GM23248 (cell line): ENCODE data around the gene CCDC85C. TPM values are rescaled to one million over a fixed set of nuclear protein-coding genes. Genes with fewer than 3 reads are reported as not detected.

ENCODE experiments used
- DNase-seq: peaks from one replicate; pipeline ENCODE4 v3.0.0-alpha.2; 2015
- H2AFZ ChIP-seq: fragments of 200-600 bp; sonication (generic); 2 replicates; pipeline ENCODE4 v1.6.1; 2016; ENCODE audit warnings: antibody characterized with exemption
- H3F3A ChIP-seq: fragments of 200-600 bp; sonication (generic); 2 replicates; pipeline ENCODE4 v1.6.1; 2016; ENCODE audit warnings: mild to moderate bottlenecking, antibody characterized with exemption, mixed run types; ENCODE audit not compliant: insufficient read depth
- H3K27ac ChIP-seq: fragments of 200-600 bp; sonication (generic); 2 replicates; pipeline ENCODE4 v1.5.1; 2016; ENCODE audit warnings: mild to moderate bottlenecking
- H3K27me3 ChIP-seq: fragments of 200-600 bp; sonication (generic); replicated peaks from 2 replicates; pipeline ENCODE4 v1.6.1; 2016; ENCODE audit warnings: mild to moderate bottlenecking; ENCODE audit not compliant: insufficient read depth
- H3K36me3 ChIP-seq: fragments of 200-600 bp; sonication (generic); 2 replicates; pipeline ENCODE4 v1.6.1; 2016; ENCODE audit warnings: low read depth, mild to moderate bottlenecking
- H3K4me1 ChIP-seq: fragments of 200-600 bp; sonication (generic); 2 replicates; pipeline ENCODE4 v1.6.1; 2016; ENCODE audit warnings: mild to moderate bottlenecking; ENCODE audit not compliant: insufficient read depth
- H3K4me2 ChIP-seq: fragments of 200-600 bp; sonication (generic); one replicate; pipeline ENCODE4 v1.6.1; 2016; ENCODE audit warnings: mild to moderate bottlenecking; ENCODE audit not compliant: unreplicated experiment
- H3K4me3 ChIP-seq: fragments of 200-600 bp; sonication (generic); 2 replicates; pipeline ENCODE4 v1.5.1; 2016; ENCODE audit warnings: mild to moderate bottlenecking
- H3K79me2 ChIP-seq: fragments of 200-600 bp; sonication (generic); 2 replicates; pipeline ENCODE4 v1.6.1; 2016; ENCODE audit warnings: mild to moderate bottlenecking; ENCODE audit not compliant: insufficient read depth
- H3K9ac ChIP-seq: fragments of 200-600 bp; sonication (generic); 2 replicates; pipeline ENCODE4 v1.6.1; 2016; ENCODE audit warnings: mild to moderate bottlenecking
- H3K9me2 ChIP-seq: fragments of 200-600 bp; sonication (generic); 2 replicates; pipeline ENCODE4 v1.6.1; 2016; ENCODE audit warnings: mixed run types, mild to moderate bottlenecking, moderate library complexity; ENCODE audit not compliant: insufficient read depth
- H3K9me3 ChIP-seq: fragments of 200-600 bp; sonication (generic); one replicate; pipeline ENCODE4 v1.6.1; 2017; ENCODE audit warnings: low read depth
- H4K20me1 ChIP-seq: fragments of 200-600 bp; sonication (generic); 2 replicates; pipeline ENCODE4 v1.6.0; 2016; ENCODE audit not compliant: insufficient read depth
- EZH2 ChIP-seq: fragments of 200-600 bp; sonication (generic); IDR thresholded peaks from 2 replicates; pipeline ENCODE4 v1.6.1; 2018; ENCODE audit warnings: antibody characterized with exemption, mild to moderate bottlenecking; ENCODE audit not compliant: insufficient read depth, poor library complexity, severe bottlenecking
- EZH2phosphoT487 ChIP-seq: fragments of 200-600 bp; sonication (generic); IDR thresholded peaks from 2 replicates; pipeline ENCODE4 v1.6.1; 2018; ENCODE audit warnings: antibody characterized with exemption, moderate library complexity, mild to moderate bottlenecking, low read depth; ENCODE audit not compliant: insufficient read depth
- WGBS, 2 experiments: methylation state at CpG; one replicate each; pipeline ENCODE4 v1.1.6; 2015 to 2017; ENCODE audit warnings: low lambda C conversion rate in 2 of 2, low coverage in 1 of 2; ENCODE audit errors: missing lambda C conversion rate in 2 of 2; 5-methylcytosine and 5-hydroxymethylcytosine counted together
- in situ Hi-C: fragments of 300-500 bp; cut with MboI; formaldehyde crosslinking; loops from 2 replicates; pipeline ENCODE4 v1.15.0; 2020
- polyA plus RNA-seq: library from polyadenylated mRNA; unstranded; fragments of >200 nt; fragmentation: Nextera tagmentation; extraction: Ambion mirVana; gene quantifications from 2 replicates; pipeline ENCODE4 v1.2.1, GENCODE V29; 2016
- total RNA-seq: library from RNA; depleted of rRNA; stranded (reverse); fragments of >200 nt; shearing (Covaris generic); gene quantifications from 2 replicates; pipeline ENCODE4 v1.2.3, GENCODE V29; 2014

Gene CCDC85C
- total and polyA plus RNA-seq, 2 experiments from 2014 or later = 0.68 to 11.0 TPM

DNA sequence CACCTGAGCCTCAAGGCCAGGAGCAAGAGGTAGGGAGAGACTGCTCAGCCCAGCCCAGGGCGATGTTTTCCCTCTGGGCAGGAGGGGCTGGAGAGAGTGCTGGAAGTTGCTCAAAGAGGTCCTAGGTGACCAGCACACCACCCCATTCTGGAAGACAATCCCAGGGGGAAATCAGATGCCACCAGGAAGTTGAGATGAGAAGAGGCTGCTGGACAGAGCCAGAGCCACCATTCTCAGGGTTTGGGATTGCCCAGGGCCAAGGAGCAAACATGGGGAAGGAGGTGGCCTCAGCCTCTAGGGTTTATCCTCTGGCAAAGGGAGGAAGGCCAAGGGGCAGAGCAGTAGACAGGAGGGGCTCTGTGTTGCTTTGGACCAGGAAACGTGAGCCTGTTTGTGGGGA, 11.6 kb downstream of the CCDC85C start:
- WGBS, 2 experiments = 63 to 71% methylated on average over 2 of the region's 2 CpGs
- no peak overlapping the region for H3K4me2 ChIP-seq
- H3F3A ChIP-seq = no peaks in the 10 kb centered on the region
- no peaks in the 10 kb centered on the region for H4K20me1 ChIP-seq
- H3K79me2 ChIP-seq = no peaks in the 10 kb centered on the region
- H3K9me3 ChIP-seq = no peaks in the 10 kb centered on the region
- H3K36me3 ChIP-seq = no peaks in the 10 kb centered on the region
- DNase-seq = no peak
- H3K27ac ChIP-seq = no peak overlapping the region
- TF ChIP-seq EZH2 (no peak), EZH2phosphoT487 (no peak)
- H3K4me3 ChIP-seq = no peak overlapping the region
- H2AFZ ChIP-seq = no peak overlapping the region
- H3K9ac ChIP-seq = no peak overlapping the region
- H3K4me1 ChIP-seq = 0 out of 2 replicates have a peak, but pooled peaks cover 6% of the 10 kb centered on the region
- no peaks in the 10 kb centered on the region for H3K9me2 ChIP-seq
- no peaks in the 10 kb centered on the region for H3K27me3 ChIP-seq
- in situ Hi-C loops = no loop called here

DNA sequence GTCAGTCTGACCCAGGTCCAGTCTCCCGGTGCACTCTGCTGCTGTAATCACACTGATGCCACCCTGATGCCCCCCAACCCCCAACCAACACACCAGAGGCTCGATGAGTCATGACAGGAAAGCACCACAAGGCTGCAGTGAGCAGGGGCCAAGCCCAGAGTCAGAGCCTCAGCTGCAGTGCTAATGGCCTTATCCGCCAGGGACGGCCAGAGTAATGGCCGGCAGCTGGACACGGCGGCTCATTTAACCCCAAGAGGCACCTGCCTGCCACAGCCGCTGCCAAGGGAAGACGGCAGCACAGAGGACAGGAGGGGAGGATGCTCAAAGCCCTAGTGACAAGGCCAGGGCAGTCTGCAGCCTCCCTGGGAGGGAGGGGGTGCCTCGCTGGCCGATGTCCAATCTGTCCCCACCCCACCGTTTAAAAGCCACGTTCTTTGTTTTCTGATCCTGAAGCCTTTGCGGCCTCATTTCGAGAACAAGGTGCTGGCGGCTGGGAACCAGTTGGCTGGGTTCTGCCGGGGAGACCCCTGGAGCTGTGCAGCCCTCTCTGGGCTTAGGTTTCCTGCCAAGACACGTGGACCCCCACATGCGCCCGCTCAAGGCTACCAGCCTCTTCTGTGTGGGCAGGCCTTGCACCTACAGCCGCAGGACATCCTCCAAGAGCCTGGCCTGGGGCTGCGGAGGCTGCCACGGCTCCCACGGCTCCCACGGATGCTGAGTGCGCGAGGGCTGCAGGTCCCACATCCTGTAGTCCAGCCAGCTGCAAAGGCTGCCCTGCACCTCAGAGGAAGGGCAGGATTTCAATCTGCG, 13.1 kb downstream of the CCDC85C start:
- TF ChIP-seq EZH2phosphoT487 (no peak), EZH2 (no peak)
- H3K9me2 ChIP-seq = no peaks in the 10 kb centered on the region
- H3K36me3 ChIP-seq = no peaks in the 10 kb centered on the region
- H4K20me1 ChIP-seq = no peaks in the 10 kb centered on the region
- in situ Hi-C loops = no loop called here
- no peaks in the 10 kb centered on the region for H3F3A ChIP-seq
- 66 to 73% methylated on average over 28 of the region's 28 CpGs for WGBS, 2 experiments
- 0 out of 2 replicates have a peak, but pooled peaks cover 6% of the 10 kb centered on the region for H3K4me1 ChIP-seq
- no peaks in the 10 kb centered on the region for H3K27me3 ChIP-seq
- no peak overlapping the region for H3K27ac ChIP-seq
- no peaks in the 10 kb centered on the region for H3K9me3 ChIP-seq
- peak; percentile 74 for DNase-seq
- H3K4me3 ChIP-seq = no peak overlapping the region
- no peak overlapping the region for H2AFZ ChIP-seq
- H3K79me2 ChIP-seq = no peaks in the 10 kb centered on the region
- H3K4me2 ChIP-seq = peak overlapping the region; percentile 12
- H3K9ac ChIP-seq = no peak overlapping the region

DNA sequence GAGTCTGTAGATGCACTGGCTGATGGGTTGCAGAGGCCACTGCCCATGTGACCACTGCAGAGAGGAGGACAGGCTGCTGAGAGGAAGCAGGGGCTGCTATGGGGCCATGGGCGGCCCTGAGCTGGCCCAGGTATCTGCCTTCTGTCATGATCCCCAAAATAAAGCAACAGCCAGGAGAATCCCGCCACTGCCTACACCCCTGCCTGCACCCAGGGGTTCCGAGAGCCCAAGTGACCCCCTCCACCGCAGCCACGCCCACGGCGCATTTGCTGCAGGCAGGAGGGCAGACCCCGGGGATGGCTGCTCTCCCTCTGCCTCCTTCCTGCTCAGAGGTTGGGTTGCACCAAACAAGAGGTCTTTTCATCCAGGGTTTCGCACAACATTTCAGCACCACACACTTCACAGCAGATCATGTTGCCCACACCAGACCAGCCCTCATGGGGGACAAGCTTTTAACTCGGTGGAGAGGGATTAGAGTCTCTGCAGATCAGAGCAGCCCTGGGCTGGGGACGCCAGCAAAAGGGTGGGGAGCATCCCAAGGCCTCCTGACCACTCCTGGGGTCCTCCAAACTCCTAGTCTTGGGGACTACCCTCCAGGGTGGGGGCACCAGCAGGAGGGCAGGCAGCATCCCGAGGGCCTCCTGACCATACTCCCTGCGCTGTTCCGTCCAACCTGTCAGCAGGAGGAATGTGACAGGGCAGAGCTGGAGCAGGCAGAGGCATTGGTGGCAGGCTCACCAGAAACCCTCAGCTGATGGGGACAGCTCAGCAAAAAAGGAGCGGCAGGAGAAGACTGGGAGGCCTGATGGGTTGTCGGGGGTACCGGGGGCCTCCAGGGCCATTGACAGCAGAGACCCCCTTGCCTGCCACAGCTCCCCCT, 14.1 kb downstream of the CCDC85C start:
- Histone ChIP-seq H3K9me3 (no peaks in the 10 kb centered on the region), H3F3A (no peaks in the 10 kb centered on the region), H3K9ac (no peak overlapping the region), H3K36me3 (no peaks in the 10 kb centered on the region), H3K27ac (no peak overlapping the region), H4K20me1 (no peaks in the 10 kb centered on the region), H2AFZ (no peak overlapping the region), H3K27me3 (no peaks in the 10 kb centered on the region), H3K4me1 (0 out of 2 replicates have a peak, but pooled peaks cover 6% of the 10 kb centered on the region), H3K4me3 (no peak overlapping the region), H3K4me2 (no peak overlapping the region), H3K9me2 (no peaks in the 10 kb centered on the region), H3K79me2 (no peaks in the 10 kb centered on the region)
- in situ Hi-C loops = no loop called here
- 75 to 78% methylated on average over 15 to 17 of the region's 17 CpGs for WGBS, 2 experiments
- no peak for TF ChIP-seq EZH2
- no peak for TF ChIP-seq EZH2phosphoT487
- DNase-seq = no peak

DNA sequence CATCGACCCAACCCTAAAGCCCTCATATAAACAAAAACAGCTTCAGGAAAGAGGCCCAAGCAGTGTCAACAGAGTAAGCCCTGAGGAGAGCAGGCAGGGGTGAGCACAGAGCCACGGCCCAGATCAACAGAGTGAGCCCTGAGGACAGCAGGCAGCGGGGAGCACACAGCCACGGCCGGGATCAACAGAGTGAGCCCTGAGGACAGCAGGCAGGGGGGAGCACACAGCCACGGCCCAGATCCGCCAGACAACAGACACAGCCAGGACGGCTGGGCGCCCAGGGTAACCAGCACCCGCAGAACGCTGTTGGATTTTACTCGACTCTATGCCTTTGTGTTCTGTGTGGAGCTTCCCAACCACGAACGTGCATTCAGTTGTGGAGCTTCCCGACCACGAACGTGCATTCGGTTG, 15.0 kb downstream of the CCDC85C start:
- no peaks in the 10 kb centered on the region for H4K20me1 ChIP-seq
- TF ChIP-seq EZH2 = no peak
- no peak for TF ChIP-seq EZH2phosphoT487
- no peak overlapping the region for H2AFZ ChIP-seq
- H3K4me1 ChIP-seq = 0 out of 2 replicates have a peak, but pooled peaks cover 6% of the 10 kb centered on the region
- H3K79me2 ChIP-seq = no peaks in the 10 kb centered on the region
- no peaks in the 10 kb centered on the region for H3K9me3 ChIP-seq
- no peaks in the 10 kb centered on the region for H3K36me3 ChIP-seq
- H3K4me2 ChIP-seq = no peak overlapping the region
- no peaks in the 10 kb centered on the region for H3K27me3 ChIP-seq
- no peak overlapping the region for H3K4me3 ChIP-seq
- H3K27ac ChIP-seq = no peak overlapping the region
- DNase-seq = no peak
- in situ Hi-C loops = no loop called here
- 79 to 85% methylated on average over 17 to 18 of the region's 18 CpGs for WGBS, 2 experiments
- H3K9ac ChIP-seq = no peak overlapping the region
- no peaks in the 10 kb centered on the region for H3F3A ChIP-seq
- no peaks in the 10 kb centered on the region for H3K9me2 ChIP-seq
